GM21576 (cell line): Measurements from ENCODE around the gene DCXR.

Experiments used
- ATAC-seq: cut with Tn5 transposase; IDR thresholded peaks from one replicate; pipeline ENCODE4 v1.9.1; 2021; ENCODE audit warnings: mild to moderate bottlenecking, moderate library complexity; ENCODE audit not compliant: unreplicated experiment

DCXR gene

DNA sequence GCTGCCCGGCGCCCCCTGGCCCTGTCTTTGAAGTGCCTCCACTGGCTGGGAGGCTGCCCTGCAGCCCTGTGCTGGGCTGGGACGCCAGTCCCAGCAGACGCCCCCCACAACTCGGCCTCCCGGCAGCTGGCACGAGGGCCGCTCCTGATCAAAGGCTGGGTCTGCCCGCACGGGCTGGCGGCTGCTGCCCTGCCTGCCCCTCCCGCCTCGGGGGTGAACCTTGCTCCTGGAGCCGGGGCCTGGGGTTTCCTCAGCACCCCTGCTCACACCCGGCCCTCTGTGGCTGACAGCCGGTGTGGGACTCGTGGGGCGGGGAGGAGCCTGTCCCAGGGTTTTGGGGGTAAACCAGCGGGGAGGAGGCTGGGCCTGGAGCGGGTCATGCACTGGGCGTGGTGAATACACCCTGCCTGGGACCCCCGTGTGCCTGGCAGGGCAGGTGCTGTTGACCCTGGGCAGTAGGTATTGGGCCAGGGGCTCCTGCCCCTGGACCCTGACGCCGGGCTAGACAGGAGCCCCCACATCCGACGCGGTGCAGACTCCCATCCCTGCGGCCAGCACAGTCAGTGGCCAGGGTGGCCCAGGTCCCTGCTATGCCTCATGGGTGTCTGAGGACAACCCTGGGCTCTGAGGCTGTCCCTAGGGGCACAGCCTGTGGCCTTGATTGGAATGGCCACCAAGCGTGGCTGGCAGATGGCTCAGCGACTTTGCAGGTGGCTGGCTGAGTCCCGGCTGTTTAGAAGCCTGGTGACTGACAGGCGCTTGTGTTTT lies 36.5 kb downstream of the DCXR start:
- no peak for ATAC-seq

- ATAC-seq = no peak
Measured at GRCh38 chr17:81999976-82000802, 37.3 kb downstream of the DCXR start.

- ATAC-seq = no peak
Measured at GRCh38 chr17:81999587-81999975, 37.9 kb downstream of the DCXR start.

DNA sequence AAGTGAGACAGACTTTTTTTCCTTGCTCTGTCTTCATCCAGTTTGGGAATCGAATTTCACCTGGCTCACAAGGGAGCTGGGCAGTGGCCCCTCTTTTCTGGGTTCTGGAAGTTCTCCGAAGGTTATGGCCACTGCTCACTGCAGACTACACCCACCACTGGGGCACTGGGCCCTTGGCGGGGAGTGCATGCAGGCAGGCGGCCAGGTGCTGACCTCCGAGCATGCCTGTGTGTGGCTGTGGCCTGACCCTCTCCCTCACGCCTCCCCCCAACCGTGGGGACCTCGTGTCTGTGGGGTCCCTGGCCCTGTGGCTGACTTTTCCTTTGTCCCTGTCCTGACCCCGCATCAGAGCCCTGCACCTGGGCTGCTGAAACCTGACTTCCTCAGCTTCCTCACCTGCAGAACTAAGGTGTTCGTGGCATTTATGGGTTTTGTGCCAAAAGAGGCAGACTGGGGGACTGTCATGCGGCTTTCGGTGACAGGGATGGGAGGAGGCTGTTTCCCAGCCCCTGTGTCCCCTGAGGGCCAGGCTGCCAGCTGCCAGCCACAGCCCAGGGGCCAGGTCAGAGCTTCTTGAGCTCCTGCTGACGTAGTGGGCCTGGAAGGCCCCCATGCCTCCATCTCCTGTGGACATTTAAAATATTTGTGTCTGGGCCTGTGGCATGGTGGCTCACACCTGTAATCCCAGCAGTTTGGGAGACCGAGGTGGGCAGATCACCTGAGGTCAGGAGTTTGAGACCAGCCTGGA lies 38.6 kb downstream of the DCXR start:
- no peak for ATAC-seq

- ATAC-seq = no peak
Measured at GRCh38 chr17:81998212-81998611, 39.3 kb downstream of the DCXR start.

DNA sequence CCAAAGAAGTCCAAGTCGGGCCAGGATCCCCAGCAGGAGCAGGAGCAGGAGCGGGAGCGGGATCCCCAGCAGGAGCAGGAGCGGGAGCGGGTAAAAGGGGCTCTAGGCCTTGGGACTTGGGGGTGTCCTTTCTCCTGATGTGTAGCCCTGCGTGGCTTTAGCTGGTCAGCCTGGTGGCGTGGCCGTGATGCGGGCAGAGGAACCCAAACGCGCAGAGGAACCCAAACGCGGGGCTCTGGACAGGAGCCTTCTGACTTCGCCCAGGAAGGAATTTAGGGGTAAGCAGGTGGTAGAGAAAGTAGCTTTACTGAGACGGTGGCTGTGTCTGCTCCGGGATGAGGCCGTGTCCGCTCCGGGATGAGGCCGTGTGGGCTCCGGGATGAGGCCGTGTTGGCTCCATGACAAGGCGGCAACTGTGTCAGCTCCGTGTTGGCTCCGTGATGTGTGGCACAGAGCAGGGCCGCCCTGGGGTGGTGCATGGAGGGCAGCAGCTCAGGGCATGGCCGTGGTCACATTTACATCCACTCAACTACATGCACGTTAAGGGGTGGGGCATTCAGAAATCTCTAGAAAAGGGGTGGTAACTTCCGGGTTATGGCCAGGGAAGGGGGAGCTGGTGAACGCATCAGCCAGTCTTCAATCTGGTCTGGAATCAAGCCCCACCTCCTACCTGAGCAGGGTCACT lies 40.6 kb downstream of the DCXR start:
- no peak for ATAC-seq

DNA sequence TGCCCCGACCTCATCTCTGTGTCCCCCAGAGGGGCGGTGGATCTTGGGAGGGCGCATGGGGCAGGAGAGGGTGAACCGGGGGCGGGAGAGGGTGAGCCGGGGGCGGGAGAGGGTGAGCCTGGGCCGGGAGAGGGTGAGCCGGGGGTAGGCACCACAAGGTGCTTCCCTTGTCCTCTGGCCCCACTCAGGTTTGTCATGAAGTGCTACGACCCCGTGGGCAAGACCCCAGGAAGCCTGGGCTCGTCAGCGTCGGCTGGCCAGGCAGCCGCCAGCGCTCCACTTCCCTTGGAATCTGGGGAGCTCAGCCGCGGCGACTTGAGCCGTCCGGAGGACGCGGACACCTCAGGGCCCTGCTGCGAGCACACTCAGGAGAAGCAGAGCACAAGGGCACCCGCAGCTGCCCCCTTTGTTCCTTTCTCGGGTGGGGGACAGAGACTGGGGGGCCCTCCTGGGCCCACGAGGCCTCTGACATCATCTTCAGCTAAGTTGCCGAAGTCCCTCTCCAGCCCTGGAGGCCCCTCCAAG lies 41.2 kb downstream of the DCXR start:
- ATAC-seq = no peak

DNA sequence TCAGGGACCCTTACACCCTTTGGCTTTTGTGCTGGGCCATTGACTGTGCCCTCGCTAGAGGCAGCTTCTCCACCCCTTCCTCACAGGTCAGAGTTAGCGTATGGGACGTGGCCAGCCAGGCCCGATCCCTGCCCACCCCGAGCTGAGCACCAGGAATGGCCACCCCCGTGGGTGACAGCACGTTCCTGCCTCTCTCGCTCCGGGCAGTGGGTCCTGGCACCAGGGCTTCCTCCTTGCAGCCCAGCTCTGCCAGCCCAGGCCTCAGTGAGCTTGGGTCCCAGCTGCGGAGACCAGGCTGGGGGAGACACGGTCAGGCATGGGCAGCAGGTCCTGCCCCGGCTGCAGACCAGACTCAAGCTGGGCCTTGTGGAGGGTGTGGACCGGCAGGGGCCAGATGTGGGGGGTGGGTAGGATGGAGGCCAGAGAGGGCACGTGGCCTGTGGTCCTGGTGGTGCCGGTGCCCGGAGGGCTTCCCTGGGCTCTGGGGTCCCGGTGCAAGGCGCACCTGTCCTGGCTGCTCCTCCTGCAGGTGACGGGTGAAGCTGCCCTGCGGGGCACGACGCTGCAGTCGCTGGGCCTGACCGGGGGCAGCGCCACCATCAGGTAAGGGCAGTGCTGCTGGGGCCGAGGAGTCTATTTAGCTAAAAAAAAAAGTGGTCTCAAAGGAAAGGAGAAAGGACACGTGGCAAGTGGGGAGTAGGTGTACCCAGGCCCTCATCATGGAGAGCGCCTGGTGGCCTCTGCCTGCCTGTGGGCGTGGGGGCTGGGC lies 41.9 kb downstream of the DCXR start:
- no peak for ATAC-seq

DNA sequence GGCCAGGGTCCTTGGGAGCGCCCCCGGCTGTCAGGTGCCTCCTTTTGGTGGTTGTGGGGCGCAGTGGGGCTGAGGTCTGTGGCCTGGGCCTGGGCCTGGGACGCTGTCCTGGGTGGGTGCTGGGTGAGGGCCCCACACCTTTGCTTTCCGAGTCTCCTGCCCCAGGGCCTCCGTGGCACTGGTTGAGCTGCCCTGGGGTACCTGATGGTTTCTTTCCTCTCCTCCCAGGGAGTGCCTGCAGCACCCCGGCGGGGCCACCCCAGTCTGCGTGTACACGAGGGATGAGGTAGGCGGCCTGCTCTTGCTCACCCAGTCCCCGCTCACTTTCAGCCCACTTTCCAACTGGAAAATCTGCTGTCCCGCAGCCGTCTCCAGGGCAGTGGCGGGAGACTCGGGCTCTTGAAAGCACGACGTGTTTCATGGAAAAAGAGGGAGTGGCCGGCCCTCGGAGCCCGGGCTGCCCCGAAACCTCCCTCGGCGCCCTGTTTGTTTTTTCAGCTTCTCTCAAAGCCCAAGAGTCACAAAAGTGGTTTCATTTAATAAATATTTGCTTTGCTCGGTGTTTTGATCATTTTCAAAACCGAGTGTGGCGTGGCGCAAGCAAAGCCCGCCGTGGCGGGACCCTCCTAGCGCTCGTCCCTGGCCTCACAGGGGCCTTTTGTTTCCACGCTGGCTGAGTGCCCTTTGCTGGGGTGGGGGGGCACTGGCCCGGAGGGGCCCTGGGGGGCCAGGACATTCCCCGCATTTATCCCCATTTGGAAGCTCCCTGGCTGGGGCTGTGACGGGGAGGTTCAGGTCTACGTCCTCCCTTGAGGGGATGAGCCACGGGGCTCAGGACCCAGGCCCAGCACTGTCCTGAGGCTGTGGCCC lies 42.7 kb downstream of the DCXR start:
- ATAC-seq = no peak

DNA sequence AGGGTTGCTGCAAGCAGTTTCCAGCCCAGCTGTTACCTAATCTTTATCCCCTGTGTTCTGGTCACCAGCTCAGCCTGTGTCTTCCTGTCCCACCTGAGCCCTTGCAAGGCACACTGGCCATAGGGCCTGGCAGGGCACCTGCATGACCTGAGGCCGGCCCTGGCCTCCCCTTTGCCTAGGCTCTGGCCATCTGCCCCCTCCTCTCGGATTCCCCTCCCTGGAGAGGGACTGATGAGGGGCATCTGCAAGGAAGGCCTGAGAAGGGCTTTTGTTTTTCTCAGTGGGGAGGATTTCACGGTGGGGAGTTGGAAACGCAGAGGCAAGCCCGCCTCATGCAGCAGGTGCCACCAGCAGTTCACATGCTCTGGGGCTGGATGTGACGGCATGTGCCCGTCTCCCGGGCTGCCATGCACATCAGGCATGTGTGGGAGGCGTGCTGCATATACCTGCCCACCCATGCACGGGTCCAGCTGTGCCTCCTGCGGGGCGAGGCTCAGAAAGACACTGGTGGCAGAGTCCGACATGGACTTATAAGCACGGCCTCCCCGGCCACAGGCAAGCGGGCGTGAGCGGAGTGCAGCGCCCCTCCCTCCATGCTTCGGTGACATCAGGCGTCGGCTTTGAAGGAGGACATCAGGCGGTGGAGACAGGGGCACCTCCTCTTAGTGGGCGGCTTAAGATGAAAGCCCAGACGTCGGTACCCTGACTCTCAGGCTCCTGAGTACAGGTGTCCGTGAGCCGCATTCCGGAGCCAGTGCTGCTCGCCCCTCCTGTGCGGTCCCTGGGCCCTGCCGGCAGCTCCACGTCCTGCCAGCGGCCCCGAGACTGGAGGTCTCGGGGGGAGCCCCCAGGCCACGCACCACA lies 43.5 kb downstream of the DCXR start:
- no peak for ATAC-seq

DNA sequence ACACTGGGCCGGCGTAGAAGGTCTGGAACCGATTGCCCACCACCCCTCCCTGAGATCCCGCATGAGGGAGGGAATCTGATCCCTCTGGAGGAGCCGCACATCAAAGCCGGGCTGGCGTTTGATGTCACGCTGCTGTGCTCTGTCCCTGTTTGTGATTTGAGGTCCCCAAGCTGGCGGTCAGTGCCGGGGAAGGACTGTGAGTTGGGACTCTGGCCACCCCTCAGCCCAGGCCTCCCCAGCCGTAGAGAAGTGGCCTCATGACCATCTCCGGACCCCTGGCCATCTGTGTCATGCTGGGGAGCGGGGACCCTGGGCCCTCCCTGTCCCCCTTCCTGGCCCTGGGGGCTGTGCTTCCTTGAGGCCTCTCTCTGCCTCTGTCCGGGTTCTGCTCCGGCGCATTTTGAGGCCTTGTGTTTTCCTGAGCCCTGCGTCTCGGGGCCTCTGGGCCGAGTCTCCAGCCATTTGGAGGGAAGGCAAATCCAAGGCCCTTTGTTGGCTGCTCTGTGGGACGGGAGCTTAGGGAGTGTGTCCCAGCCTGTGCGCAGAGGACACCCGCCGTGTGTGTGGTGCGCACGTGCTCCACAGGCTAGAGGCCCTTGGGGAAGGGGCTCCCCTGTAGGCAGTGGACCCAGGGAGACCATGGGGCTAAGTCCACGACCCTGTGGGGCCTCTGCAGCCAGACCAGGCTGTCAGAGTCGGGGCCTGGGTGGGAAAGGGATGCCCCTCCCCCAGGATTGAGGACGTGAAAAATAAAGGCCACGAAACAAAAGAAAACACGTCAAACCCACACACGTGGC lies 45.0 kb downstream of the DCXR start:
- ATAC-seq = no peak

DNA sequence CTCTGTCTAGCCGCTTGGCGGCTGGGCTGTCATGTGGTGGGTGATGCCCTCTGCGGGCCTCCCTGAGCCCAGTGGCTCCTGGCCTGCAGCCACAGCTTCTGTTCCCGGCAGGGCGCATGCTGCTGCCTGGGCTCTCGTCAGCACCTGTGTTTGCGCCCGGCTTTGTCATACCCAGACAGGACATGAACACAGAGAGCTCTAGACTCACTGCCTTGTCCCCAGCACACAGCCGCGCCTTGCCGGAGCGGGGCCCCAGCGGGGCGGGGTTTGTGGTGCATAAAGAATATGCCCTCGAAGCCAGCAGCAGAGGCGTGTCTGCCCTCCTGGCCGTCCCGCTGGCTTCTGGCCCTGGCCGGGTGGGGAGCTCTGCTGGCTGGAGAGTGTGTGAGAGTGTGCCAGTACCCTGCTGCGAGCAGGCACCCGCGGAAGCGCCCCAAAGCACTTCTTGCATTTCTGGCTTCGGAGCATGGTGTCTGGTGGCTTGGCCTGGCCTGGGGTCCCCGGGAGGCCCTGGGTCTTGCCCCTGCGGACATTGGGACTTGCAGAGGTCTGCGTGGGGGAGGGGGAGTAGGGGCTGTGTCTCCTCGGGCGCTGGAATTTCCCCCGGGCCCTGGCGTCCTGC lies 45.7 kb downstream of the DCXR start:
- ATAC-seq = no peak

- no peak for ATAC-seq
Measured at GRCh38 chr17:81990836-81991683, 46.4 kb downstream of the DCXR start.

DNA sequence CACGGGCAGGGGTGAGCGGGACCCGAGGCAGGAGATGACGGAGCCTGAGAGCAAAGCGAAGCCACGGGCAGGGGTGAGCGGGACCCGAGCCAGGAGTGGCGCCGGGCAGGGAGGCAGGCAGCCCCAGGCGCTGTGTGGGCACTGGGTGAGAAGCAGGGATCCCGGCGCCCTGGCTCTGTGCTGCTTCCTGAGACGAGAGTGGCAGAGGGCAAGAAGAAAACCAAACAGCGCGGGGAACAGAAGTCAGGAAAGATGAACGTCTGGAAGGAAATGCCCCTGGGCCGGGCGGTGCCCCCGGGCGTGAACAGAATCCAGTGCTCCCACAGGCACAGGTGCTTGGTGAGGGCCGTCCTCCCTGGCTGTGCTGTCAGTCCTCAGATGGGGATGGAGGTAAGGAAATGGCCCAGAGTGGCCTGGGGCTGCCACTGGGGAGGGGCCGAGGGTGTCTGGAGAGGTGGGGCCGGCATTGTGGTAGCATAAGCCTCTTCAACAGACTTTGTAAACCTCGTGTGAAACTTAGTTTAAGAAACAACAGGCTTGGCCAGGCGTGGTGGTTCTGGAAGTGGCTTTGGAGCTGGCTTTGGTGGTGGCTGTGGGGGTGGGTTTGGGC lies 50.2 kb downstream of the DCXR start:
- no peak for ATAC-seq

- ATAC-seq = no peak
Measured at GRCh38 chr17:81986606-81987005, 50.9 kb downstream of the DCXR start.
